ENCODE measurements around the gene PHETA2. TPM values are rescaled to one million over a fixed set of nuclear protein-coding genes. Genes with fewer than 3 reads are reported as not detected.
"Not testable (repeated sequence)": the region's sequence is repeated elsewhere in the genome, so short reads cannot be mapped to it uniquely, and the experiment has no call there.

The PHETA2 gene
- total and polyA plus RNA-seq, 10 donors, result 3.1 to 11.5 (median 7.9) TPM

DNA sequence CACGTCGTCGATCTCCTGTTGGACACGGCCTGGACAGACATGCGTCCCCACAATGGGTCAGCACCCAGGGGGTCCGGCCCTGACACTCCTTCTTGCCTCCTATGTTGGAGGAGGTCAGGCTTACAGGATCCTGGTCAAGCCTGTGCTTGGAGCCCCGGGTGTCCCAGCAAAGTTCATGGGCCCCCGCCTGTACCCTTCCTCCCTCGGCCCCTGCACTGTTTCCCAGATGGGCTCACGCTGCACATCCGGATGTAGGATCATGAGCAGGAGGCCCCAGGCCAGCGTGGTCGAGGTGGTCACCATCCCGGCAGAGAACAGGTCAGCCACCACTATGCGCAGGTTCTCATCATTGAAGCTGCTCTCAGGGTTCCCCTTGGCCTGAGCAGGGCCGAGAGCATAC lies 53.6 kb downstream of the PHETA2 start:
- Histone ChIP-seq H3K36me3 (peaks cover 0 to 7% (median 0%) of the 10 kb centered on the region in 6 donors), H3K4me1 (no peaks in the 10 kb centered on the region), H3K9me3 (no peaks in the 10 kb centered on the region), H3K27ac (no peak overlapping the region), H3K27me3 (replicated peaks in 1 of 7) (peaks cover 0 to 3% (median 0%) of the 10 kb centered on the region in 7 donors), H3K4me3 (no peak overlapping the region)
- no peak for DNase-seq
- TF ChIP-seq POLR2AphosphoS5 (IDR thresholded peaks at IDR 0.05) (peak in 1 of 3 donors; percentile 7), POLR2A (IDR thresholded peaks at IDR 0.05) (no peak)
- intact Hi-C loops (cut with DNase I; ENCODE audit: low total_unique reads), result no loop called here
- WGBS, 5 donors, result 86 to 97% (median 89%) methylated on average over 4 to 16 of the region's 16 CpGs

DNA sequence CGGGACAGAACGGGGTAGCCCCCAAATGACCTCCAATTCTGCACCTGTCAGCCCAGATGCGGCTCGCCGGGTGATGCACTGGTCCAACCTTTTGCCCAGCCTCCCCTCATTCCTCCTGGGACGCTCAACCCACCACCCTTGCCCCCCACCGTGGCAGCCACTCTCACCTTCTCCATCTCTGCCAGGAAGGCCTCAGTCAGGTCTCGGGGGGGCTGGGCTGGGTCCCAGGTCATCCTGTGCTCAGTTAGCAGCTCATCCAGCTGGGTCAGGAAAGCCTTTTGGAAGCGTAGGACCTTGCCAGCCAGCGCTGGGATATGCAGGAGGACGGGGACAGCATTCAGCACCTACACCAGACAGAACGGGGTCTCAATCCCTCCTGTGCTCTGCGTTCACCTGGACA lies 54.0 kb downstream of the PHETA2 start:
- DNase-seq, H3K27ac ChIP-seq: not testable (repeated sequence)
- WGBS, 5 donors, result 83 to 93% (median 90%) methylated on average over 7 to 13 of the region's 13 CpGs

More for the DNA sequence above, 54.0 kb downstream of the PHETA2 start:
- H3K36me3 ChIP-seq; H3K4me1 ChIP-seq; H3K9me3 ChIP-seq; H3K27me3 ChIP-seq (replicated peaks in 1 of 7); H3K4me3 ChIP-seq; intact Hi-C loops (cut with DNase I; ENCODE audit: low total_unique reads): not testable (repeated sequence)

Small RNA genes within 50 kb of the gene (small RNA-seq; reads per million reads assigned to genes)
- gene SNORD13P1, result 0 reads per million in 4 donors

Other genes starting within 250 kb of the PHETA2 start
- 100 to 1,000 TPM in 1 of 7 donors, 10 to 100 TPM in 6; 47.6 to 104 (median 64.0) TPM for gene SREBF2, start 241.1 kb upstream of the PHETA2 start, total RNA-seq
- 10 to 100 TPM; 19.4 to 49.4 (median 29.7) TPM for gene SREBF2, start 241.1 kb upstream of the PHETA2 start, polyA plus RNA-seq
- 1 to 10 TPM in 6 of 7 donors, under 1 TPM in 1; 0.51 to 5.9 (median 3.6) TPM for gene SHISA8, start 159.2 kb upstream of the PHETA2 start, total RNA-seq
- gene SHISA8, start 159.2 kb upstream of the PHETA2 start, polyA plus RNA-seq, result 1 to 10 TPM; 1.2 to 2.0 (median 1.4) TPM
- 100 to 1,000 TPM in 1 of 7 donors, 10 to 100 TPM in 6; 65.3 to 144 (median 84.2) TPM for gene TNFRSF13C, start 147.4 kb upstream of the PHETA2 start, total RNA-seq
- 10 to 100 TPM; 57.8 to 95.5 (median 65.9) TPM for gene TNFRSF13C, start 147.4 kb upstream of the PHETA2 start, polyA plus RNA-seq
- gene CENPM, start 127.1 kb upstream of the PHETA2 start, total RNA-seq, result 10 to 100 TPM in 4 of 7 donors, 1 to 10 TPM in 3; 3.3 to 20.9 (median 10.1) TPM
- gene CENPM, start 127.1 kb upstream of the PHETA2 start, polyA plus RNA-seq, result 10 to 100 TPM; 14.4 to 63.1 (median 24.7) TPM
- 1 to 10 TPM in 1 of 7 donors, under 1 TPM in 6; 0.17 to 1.0 (median 0.26) TPM for gene SEPTIN3, start 104.8 kb upstream of the PHETA2 start, total RNA-seq
- under 1 TPM; 0.07 to 0.16 (median 0.09) TPM for gene SEPTIN3, start 104.8 kb upstream of the PHETA2 start, polyA plus RNA-seq
- gene WBP2NL, start 75.5 kb upstream of the PHETA2 start, total RNA-seq, result 1 to 10 TPM; 1.6 to 5.0 (median 2.5) TPM
- gene WBP2NL, start 75.5 kb upstream of the PHETA2 start, polyA plus RNA-seq, result 1 to 10 TPM; 1.2 to 1.5 (median 1.3) TPM
- 10 to 100 TPM; 20.2 to 60.2 (median 34.1) TPM for gene NAGA, start 3.4 kb upstream of the PHETA2 start, total RNA-seq
- gene NAGA, start 3.4 kb upstream of the PHETA2 start, polyA plus RNA-seq, result 1 to 10 TPM; 7.0 to 7.4 (median 7.1) TPM
- 10 to 100 TPM; 13.6 to 91.4 (median 69.6) TPM for gene SMDT1, start 5.5 kb downstream of the PHETA2 start, total RNA-seq
- 100 to 1,000 TPM in 1 of 3 donors, 10 to 100 TPM in 2; 79.9 to 171 (median 90.7) TPM for gene SMDT1, start 5.5 kb downstream of the PHETA2 start, polyA plus RNA-seq
- gene NDUFA6, start 16.5 kb downstream of the PHETA2 start, total RNA-seq, result 10 to 100 TPM; 31.1 to 44.9 (median 36.8) TPM
- gene NDUFA6, start 16.5 kb downstream of the PHETA2 start, polyA plus RNA-seq, result 10 to 100 TPM; 50.2 to 73.8 (median 64.2) TPM
- gene CYP2D6, start 56.6 kb downstream of the PHETA2 start, total RNA-seq, result 1 to 10 TPM; 1.2 to 3.6 (median 2.1) TPM
- 1 to 10 TPM; 2.4 to 3.5 (median 3.0) TPM for gene CYP2D6, start 56.6 kb downstream of the PHETA2 start, polyA plus RNA-seq
- gene TCF20, start 196.4 kb downstream of the PHETA2 start, total RNA-seq, result 10 to 100 TPM; 38.5 to 54.1 (median 45.6) TPM
- gene TCF20, start 196.4 kb downstream of the PHETA2 start, polyA plus RNA-seq, result 10 to 100 TPM in 1 of 3 donors, 1 to 10 TPM in 2; 4.4 to 10.5 (median 4.9) TPM